Measurements from ENCODE around the gene SMAD5.
A peak's percentile ranks its signal among the peaks of the same experiment; 100 is the strongest.

SMAD5 gene

DNA sequence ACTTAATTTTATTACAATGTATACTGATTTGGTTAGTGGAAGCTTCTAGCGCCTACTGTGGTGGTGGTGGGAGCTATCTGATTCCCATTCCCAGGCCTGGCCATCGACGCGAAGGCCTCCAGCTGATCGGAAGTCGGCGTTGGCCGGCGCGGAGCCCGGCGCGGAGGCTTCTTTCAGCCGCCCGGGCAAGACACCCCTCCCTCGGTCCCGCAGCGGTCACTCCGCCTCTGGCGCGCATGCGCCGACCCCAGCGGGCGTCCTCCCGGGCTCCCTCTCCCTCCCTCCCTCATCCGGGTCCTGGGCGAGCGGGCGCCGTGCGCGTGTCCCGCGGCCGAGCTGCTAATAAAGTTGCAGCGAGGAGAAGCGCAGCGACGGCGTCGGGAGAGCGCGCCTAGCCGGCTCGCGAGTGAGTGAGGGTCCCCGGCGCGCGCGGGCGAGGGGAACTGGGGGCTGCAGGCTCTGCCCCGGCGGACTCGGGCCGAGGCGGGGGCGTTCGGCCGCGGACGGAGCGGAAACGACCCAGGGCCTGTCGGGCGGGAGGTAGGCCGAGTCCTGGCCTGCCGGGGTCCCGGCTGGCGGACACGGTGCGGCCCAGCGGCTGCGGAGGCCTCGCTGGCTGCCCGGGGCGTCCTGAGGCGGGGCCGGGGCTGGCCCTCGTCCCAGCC is at the start of gene SMAD5:
TSS of gene SMAD5 (plus strand) at position 289 of the 665 bp plus-strand sequence. CDS start 20,916 bp downstream, outside the sequence.
- DNase-seq (ENCODE audit: low read depth) = peak; percentile 95

DNA sequence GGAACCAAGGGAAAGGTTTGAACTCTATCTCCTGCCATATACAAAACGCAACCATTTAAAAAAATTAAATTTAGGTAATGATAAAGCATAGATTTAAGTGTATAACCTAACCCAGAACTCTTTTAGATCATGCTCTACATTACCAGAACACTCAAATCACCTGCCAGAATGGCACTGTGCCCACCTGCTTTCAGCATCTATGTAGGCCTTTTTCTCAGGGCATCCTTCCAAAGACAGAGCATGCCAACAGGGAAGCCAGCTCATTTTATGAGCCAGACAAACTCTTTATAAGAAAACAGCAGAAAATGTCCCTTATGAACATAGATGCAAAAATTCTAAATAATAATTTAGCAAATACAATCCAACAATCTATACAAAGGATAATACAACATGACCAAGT is 47.9 kb upstream of the SMAD5 start:
- DNase-seq (ENCODE audit: low read depth) = no peak

DNA sequence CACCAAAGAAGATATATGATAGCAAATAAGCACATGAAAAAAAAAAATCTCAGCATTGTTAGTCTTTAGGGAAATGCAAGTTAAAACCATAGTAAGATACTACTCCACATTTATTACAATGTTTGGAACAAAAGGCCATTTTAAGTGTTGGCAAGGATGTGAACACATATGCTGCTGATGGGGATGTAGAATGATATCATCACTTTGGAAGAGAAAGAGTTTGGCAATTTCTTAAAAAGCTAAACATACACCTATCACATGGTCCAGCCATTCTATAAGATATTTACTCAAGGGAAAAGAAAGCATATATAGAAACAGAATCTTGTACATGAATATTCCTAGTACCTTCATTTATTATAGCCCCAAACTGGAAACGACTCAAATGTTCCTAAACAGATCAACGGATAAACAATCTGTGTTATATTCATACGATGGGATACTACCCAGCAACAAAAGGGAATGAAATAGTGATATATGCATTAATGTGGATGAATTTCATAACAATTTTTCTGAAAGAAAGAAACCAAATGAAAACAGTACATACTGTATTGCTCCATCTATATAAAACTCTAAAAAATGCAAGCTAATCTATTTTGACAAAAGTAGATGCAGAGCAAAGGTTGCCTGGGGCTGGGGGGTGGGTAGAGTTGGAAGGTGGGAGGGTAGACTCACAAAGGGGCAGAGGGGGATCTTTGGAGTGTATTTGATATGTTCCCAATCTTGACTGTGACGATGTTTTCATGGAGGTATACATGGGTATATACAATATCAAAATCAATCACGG is 45.7 kb upstream of the SMAD5 start:
- DNase-seq (ENCODE audit: low read depth) = no peak

DNA sequence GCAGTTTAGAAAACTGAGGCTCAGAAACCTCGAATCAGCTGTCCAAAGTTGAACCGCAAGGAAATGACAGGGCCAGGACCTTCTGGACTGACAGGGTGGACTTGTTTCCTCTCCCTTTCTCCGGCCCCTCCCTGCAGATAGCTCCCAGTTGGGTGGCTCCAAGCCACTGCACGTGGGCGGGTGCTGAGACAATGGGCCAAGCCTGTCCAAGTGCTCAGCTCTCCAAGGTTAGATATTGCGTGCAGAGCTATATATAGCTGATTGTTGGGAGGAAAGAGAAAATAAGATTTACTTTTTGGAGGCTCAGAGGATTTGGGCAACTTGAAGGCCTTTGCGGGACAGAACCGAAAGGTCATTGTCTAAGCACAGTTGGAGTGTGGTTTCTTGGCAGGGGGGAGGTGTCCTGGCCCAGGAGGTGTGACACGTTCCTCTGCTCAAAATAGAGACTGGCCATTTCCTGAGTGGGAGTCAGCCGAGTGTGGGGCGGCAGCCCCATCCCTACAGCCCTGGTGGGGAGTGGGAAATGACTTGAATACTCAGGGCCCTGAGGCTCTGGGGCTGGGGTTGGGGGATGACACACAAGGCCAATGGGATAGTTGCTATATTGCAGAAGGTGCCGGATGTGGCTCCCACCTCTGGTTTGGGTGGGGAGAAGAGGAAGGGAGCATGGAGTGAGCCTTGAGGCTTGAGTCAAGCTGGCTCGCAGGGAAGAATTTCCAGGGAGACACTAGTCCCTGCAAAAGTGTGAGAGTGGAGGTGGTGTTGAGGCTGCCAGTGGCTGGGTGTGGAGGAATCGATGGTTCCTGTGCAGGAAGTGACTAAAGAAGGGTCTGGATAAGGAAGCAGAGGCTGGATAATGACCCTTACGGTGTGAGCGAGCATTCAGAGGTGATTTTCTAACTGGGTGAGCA is 44.4 kb upstream of the SMAD5 start:
- DNase-seq (ENCODE audit: low read depth) = no peak

DNA sequence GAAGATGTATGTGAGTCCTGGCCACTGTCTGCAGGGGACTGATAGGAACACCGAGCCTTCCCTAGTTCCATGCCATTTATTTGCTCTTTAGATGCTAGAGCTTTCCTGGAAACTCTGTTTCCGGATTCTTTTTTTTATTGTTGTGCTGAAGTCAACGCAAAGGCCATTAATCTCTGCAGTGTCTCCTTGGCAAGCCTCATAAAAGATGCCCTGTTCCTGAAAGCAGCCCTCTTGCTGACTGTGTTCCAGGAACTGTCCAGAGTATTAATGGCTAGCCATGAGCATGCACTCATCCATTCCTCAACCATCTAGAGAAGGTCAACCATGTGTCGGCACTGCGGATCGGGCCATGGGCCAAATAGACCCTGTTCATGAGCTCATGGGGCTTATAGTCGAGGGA is 42.9 kb upstream of the SMAD5 start:
- no peak for DNase-seq (ENCODE audit: low read depth)

DNA sequence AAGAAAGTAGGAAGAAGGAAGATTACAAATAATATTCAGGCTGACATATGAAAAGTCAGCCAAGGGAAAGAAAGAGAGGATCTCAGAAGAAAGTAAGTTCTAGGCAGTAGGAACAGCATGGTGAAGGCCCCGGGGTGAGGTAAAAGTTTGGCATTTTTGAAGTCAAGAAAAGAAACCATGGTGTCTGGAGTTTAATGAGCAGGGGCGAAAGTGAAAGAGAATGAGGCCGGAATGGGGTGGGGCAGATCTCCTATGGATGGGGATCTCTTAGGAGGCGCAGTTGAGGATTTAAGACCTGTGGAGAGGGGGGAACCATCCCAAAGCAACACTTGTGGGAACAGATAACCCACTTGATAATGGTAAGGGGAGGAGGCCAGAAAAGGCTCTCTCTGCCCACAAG is 42.3 kb upstream of the SMAD5 start:
- DNase-seq (ENCODE audit: low read depth) = no peak

DNA sequence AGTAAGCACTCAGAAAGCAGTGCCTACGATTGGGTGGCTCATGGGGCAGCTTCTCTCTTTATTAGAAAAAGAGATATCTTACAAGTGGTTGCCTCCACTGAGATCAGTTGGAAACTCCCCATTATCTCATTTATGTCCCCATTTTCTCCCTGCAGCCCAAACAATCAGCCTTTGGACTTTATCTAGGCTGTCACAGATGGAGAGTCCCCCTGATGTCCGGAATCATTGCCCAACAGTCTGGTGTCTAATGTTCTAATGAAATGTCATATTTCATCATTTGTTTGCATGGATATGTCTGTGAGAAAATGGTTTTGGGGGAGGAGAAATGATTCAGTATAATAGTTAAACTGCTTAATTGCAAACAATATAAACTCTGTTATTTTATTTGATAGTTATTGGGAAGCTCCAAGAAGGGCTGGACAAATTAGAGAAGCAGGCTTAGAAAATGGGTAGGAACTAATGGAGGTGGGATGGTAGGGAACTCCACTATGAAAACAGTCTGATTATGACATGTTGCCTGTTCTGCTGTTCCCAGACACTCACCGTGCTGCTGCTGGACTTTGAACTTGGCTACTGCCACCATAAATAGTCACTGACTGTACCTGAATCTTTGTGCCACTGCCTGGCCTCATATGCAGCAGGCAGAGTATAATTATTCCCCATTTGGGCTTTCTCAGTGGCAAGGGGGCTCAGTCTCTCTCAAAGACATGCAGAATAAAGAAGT is 38.3 kb upstream of the SMAD5 start:
- DNase-seq (ENCODE audit: low read depth) = no peak

DNA sequence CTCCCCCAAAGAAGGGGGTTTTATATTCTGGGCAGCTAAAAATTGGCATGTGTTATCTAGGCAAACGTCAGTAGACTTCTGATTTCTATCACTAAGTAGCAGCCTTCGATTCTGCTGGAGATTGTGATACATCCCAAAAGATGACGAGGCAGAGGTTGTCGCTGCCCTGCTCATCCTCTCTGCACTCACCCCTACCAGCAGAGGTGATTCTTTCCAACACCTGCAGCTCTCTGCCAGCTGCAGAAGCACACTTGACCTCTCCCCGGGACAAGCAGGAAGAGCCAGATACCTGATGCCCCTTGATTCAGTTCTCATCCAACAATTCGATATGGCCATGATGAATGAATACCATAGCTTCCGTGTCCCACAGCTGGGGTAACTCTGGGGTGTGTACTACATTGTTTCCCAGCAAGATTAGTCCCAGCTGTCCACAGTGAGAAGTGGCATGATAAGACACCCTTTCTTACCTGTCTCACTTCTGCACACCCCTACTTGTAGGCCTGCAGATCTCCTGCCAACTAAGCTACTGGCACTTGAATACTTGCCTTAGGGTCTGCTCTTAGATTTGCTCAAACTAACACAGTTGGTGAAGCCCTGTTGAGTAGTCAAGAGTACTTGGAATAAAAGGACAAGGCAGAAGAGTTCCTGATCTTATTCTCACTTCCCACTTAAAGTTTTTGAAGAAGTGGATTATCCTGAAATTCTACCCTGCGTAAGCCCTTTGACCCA is 37.6 kb upstream of the SMAD5 start:
- no peak for DNase-seq (ENCODE audit: low read depth)

DNA sequence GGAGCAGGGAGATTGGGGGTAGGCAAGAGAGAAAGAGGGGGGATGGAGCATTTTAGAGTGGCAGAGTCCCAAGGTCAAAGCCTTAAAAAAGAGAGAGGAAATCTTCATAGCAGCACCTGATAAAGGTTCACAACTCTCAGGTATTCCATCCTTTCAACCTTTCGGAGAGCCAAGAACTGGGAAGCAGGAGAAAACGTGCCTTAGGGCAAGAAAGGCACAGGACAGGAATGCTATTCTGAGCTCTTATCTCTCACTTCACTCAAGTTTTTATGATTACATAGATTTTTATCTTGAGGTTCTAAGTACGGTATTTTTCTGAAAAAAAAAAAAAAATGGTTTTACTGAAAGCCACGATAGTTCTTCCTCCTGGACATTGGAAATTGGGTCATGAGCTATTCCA is 34.5 kb upstream of the SMAD5 start:
- DNase-seq (ENCODE audit: low read depth) = no peak

DNA sequence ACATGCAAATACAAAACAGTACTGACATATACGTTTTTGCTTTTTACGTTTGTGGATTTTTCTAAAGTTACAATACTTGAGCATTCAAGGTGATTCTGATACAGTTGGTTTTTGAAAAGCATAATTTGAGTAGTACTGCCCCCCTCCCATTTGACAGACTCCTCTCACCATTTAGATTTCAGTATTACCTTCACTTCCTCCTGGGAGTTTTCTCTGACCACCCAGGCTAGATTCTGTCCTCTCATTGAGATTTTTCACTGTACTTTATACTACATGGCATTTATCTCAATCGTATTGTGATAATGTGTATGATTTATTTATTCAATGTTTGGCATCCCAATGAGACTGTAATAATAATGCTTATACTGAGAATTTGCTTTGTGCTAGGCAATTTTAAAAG is 32.8 kb upstream of the SMAD5 start:
- DNase-seq (ENCODE audit: low read depth) = no peak

DNA sequence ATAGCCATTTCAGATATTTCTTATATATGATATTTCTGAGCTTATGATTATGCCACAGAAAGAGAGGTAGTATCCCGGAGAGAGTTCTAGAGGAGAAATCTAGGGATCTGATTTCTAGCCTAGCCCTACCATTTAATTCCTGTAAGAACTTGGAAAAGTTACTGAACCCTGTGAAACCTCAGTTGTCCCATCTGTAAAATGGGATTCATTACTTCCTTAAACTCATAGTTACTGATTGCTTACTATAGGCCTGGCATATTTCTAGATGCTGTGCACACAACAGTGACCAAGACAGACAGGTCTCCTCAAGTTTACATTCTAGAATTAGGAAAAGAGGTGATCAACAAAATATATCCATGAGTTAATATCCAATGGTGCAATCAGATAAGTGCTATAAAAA is 30.8 kb upstream of the SMAD5 start:
- DNase-seq (ENCODE audit: low read depth) = no peak

DNA sequence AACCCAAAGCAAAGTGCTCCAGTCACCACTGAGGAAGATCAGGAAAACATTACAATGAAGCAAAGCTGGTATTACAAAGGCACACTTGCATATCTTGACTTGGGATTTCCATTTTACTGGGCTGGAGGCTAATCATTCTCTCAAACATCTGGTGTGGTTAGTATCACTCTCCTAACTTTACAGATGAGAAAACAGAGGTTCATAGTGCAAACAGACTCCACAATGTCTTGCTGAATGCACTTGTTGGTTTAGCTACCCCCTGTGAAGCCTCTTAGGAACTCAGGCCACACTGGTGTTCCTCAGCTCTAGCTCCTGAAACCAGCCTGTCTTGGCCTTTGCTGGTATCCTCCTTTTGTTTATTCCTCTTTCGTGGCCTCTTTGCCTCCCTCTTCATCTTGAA is 29.5 kb upstream of the SMAD5 start:
- no peak for DNase-seq (ENCODE audit: low read depth)

DNA sequence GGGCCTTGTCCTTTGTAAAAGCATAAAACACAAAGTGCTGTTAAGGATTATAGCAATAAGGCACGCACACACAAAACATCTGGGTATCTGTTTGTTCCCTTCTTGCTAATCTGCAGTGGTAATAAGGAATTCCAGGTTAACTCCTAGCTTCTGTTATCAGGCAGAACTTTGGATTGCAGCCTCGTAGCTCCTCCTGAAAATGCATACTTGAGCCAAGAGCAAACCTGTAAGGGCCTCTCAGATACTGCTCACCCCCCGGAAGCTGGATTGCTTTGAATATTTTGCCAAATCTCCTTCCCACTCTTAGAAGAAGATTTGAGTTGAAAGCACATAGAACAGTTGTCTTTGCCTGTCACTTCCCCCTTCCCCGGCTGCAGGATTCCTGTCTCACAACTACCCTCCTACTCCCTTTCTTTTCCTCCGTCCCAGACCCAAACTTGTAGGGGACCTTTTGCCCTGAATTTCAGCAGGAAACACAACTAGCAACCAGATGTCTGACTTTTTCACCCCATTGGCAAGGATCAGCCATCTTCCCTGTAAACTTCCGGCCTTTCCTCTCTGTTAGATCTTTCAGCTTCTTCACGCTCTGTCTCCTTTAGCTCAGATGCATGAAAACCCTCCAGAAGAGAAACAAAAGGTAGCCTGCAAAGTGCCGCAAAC is 28.2 kb upstream of the SMAD5 start:
- DNase-seq (ENCODE audit: low read depth) = no peak

DNA sequence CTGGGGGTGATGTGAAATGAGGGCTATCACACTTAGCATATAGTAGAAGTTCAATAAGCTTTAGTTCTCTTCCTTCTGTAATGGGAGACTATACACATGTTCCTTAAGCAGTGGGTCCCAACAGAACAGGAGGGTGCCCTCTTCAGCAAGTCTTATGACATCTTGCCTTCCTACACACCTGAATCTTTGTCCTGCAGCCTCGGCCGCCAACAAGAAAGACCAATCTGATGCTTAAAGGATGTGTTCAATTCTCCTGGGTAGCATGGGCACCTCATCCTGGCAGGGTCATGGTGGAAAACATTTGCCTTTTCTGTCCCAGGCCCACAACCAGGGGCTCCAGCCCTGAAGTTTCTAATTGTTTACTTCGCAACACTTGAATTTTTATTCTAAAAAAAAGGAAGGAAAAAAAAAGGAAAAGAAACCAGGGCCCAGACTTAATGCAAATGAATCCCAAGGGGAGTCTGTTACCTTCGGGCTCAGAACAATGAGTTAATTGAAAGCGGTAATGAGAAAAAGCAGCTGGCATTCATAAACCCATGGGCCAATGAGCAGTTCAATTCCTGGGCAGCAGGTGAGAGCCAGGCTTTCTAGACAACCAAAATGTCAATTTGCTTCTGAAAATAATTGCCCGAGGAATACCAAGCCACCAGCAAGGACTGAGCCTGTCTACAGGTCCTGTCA is 26.2 kb upstream of the SMAD5 start:
- no peak for DNase-seq (ENCODE audit: low read depth)

DNA sequence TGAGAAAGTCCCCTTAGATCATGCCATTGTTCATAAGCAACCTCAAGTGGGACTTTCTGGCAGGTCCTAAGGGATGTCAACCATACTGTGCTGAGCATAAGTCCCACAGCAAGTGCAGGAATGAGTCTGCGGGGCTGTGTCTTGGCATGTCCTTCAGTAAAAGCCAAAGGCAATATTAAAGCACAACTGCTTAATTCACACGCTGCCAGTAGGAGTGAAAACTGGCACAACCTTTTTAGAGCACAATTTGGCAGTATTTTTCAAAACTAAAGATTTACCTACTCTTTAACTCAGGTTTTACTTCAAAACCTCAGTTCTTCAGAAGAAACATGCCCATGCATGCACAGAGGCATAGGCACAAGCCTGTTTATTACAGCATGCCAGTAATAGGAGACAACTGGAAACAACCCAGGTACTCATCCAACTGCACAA is 24.4 kb upstream of the SMAD5 start:
- DNase-seq (ENCODE audit: low read depth) = no peak

DNA sequence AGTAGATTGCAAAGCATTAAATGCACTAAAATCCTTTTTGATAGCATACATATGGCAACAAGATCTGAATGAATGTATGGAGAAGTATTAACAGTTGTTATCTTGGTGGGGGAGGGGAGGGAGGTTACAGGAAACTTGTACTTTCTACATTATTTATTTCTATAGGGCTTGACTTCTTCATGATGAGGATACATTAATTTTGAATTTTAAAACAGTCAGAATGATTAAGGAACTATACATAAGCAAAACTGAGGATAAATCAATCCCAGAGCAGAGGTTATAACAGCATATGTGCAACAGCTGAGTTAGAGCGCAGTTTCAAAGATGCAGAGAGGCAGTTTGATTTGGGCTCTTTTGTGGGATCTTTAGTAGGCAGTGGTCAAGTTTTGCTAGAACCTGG is 23.9 kb upstream of the SMAD5 start:
- DNase-seq (ENCODE audit: low read depth) = no peak

DNA sequence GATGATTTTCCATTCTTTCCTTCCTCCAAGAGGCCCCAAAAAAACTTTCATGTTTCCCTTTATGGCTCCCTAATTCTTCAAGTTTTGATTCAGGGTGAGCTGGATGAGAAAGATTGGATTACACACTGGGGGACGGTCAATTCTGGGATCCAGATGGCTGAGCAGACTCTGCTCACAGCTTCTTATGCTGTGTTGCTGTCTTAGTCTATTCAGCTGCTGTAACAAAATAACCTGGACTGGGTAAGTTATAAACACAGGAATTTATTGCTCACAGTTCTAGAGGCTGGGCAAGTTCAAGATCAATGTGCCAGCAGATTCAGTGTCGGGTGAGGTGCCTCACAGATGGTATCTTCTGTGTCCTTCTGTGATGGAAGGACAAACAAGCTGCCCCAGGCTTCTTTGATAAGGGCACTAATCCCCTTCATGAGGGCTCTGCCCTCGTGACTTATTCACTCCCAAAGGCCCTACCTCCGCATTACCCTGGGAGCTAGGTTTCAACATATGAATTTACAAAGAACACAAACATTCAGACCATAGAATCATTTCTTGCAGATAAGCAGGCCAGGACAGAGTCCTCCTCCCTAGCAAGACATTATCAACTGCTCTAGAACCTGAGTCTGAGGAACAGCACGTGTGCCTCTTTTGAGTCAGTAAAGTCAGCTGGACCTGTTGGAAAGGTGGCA is 23.1 kb upstream of the SMAD5 start:
- no peak for DNase-seq (ENCODE audit: low read depth)

DNA sequence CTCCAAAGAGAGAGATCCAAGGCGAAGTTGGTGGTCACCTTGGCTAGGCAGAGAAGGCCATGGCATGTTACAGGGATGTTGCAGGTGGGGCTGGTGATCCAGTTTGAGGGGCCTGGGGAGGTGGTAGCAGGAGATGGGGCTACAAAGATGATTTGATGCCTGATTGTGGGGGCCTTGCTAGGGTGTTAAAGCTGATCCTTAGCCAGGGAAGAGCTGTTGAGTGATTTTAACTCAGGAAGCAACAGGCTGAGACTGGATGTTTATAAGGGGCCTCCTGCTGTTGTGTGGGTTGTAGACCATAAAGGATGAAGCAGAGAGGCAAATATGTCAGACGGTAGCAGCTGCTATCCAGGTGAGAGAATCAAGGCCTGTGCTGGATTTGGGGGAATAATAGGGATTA is 19.0 kb upstream of the SMAD5 start:
- no peak for DNase-seq (ENCODE audit: low read depth)

DNA sequence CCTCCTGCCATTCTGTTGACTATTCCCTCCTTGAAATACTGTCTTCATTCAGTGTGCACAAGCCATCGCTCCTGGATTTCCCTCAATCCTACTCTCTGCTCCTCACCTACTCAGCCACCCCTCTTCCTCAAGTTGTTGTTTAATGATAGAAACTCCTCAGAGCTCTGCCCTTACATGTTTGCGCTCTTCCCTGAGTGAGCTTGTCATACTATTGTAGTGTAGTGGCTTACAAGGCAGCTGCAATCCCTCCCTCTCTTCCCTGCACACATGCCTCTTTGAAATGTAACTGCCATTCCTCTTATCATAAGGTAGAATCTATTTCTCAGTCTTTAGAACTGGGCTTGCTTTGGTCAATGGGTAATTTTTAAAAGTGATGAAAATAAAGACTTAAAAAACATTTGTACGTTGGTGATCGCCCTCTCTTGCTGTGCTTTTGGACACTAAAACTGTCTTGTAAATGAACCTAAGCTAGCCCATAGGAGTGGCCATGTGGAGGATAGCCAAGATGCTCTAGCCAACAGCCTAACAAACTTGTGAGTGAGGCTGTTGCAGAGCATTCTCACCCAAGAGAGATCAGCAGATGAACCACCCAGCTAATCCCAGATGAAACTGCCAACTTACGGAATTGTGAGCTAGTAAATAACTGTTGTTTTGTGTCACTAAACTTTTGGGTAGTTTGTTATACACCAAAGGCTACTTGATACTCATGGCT is 18.1 kb upstream of the SMAD5 start:
- DNase-seq (ENCODE audit: low read depth) = no peak

All from ELR (cell line).